ENCODE measurements around the gene PSTK. TPM values are rescaled to one million over a fixed set of nuclear protein-coding genes. Genes with fewer than 3 reads are reported as not detected.

The PSTK gene
- total RNA-seq, 3 donors from 2014 or later = 3.6 to 6.4 (median 3.7) TPM

DNA sequence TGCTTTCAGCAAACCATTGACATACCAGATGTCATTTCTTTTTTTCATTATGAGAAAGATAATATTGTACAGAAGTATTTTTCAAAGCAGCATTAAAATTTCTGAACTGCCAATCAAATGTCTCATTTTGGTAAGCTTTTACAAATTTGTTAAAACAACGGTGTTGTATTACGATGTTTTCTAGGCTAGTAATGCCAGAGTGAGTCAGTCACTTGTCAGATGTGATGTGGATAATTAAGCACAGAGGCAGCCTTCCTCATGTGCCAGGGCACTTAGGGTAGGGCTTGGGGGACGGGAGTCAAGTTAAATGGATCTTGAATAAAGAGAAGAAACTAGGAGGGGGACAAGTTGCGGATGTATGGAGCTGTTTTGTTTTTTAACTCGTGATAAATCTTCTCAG, 10.1 kb downstream of the PSTK start:
- no peak overlapping the region for H3K27ac ChIP-seq
- H3K36me3 ChIP-seq = no peaks in the 10 kb centered on the region
- no peaks in the 10 kb centered on the region for H3K27me3 ChIP-seq
- no peaks in the 10 kb centered on the region for H3K9me3 ChIP-seq
- H3K4me1 ChIP-seq = no peaks in the 10 kb centered on the region
- intact Hi-C loops (cut with DNase I; ENCODE audit: low total_unique reads) = no loop called here
- no peak overlapping the region for H3K4me3 ChIP-seq
- no peak for TF ChIP-seq POLR2AphosphoS5 (IDR thresholded peaks at IDR 0.05)
- no peak for TF ChIP-seq POLR2A (IDR thresholded peaks at IDR 0.05)
- DNase-seq (ENCODE audit: low spot score in 2 of 2) = no peak

DNA sequence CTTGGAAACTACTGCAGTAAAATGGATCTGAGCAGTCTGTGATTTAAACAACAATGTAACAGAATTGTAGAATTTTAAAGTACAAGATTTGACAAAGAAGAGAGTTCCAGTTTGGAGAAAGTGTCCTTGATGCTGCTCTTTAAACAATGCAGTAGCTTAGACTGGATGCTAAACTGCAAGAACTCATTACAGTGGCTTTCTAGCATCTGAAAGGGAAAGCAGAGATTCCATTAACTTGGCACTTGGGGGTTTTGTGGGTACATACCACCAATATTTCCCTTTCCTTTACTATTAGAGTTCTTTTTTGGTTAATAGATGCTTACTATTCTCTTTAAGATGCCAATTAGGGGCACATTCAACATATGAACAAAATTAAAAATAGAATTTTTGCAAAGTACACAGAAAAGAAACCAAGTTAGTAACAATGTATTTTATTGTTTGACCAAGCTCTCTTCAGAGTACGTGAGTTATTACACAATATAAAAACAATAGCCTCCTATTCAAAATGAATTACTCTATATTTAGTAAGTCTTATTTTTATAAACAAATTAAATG, 11.9 kb downstream of the PSTK start:
- Histone ChIP-seq H3K27ac (peak overlapping the region in 1 of 2 donors; percentile 2), H3K4me1 (no peaks in the 10 kb centered on the region), H3K36me3 (no peaks in the 10 kb centered on the region), H3K27me3 (no peaks in the 10 kb centered on the region), H3K9me3 (no peaks in the 10 kb centered on the region), H3K4me3 (no peak overlapping the region)
- TF ChIP-seq POLR2AphosphoS5 (IDR thresholded peaks at IDR 0.05) (no peak), POLR2A (IDR thresholded peaks at IDR 0.05) (no peak)
- TF ChIP-seq, protein P1, sequence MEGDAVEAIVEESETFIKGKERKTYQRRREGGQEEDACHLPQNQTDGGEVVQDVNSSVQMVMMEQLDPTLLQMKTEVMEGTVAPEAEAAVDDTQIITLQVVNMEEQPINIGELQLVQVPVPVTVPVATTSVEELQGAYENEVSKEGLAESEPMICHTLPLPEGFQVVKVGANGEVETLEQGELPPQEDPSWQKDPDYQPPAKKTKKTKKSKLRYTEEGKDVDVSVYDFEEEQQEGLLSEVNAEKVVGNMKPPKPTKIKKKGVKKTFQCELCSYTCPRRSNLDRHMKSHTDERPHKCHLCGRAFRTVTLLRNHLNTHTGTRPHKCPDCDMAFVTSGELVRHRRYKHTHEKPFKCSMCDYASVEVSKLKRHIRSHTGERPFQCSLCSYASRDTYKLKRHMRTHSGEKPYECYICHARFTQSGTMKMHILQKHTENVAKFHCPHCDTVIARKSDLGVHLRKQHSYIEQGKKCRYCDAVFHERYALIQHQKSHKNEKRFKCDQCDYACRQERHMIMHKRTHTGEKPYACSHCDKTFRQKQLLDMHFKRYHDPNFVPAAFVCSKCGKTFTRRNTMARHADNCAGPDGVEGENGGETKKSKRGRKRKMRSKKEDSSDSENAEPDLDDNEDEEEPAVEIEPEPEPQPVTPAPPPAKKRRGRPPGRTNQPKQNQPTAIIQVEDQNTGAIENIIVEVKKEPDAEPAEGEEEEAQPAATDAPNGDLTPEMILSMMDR (IDR thresholded peaks at IDR 0.05) = no peak
- intact Hi-C loops (cut with DNase I; ENCODE audit: low total_unique reads) = no loop called here
- no peak for DNase-seq (ENCODE audit: low spot score in 2 of 2)

DNA sequence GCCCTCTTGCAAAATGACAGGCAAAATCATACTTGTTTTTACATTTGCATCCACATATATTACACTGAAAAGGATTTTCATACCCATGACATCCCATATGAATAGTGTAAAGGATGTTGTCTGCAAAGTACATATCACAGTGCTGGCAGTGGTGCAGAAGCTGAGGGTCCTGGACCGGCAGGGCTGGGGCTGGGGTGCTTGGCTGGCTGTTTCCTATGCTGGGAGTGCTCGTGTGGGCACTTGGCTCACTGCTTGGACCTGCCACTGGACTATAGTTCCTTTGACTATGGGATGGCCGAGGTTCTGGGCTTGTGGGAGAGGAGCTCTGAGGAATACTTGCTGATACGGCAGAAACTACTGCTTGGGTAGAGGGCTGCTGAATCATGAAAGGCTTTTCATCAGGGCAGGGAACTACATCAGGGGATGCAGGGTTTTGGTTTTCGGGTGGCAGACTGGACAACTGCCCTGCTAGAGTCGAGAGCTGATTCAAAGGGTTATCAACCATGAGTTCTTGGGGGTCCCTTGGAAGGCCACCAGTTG, 13.7 kb downstream of the PSTK start:
- H3K36me3 ChIP-seq = no peaks in the 10 kb centered on the region

DNA sequence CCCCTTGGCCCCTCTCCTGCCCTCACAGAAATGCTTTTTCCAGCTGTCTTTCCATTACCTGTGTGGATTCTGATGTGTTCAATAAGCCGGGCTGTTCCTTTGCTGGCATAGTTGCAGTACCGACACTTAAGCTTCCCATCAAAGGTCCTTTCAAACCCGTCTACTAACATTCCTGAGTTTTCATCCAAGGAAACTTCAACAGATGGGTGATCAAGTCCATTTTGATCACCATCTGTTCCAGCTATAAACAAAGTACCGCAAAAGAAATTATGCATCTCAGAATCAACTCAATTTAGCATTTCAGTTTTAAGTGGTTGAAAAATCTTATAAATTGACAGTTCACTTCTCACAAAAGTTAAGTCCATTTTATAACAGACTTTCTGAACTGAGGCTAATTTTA, 15.7 kb downstream of the PSTK start:
- TF ChIP-seq, protein P1 (IDR thresholded peaks at IDR 0.05) = no peak
- TF ChIP-seq POLR2AphosphoS5 (IDR thresholded peaks at IDR 0.05) (no peak), POLR2A (IDR thresholded peaks at IDR 0.05) (no peak)
- Histone ChIP-seq H3K36me3 (no peaks in the 10 kb centered on the region), H3K9me3 (no peaks in the 10 kb centered on the region), H3K27ac (no peak overlapping the region), H3K27me3 (no peaks in the 10 kb centered on the region), H3K4me1 (no peaks in the 10 kb centered on the region), H3K4me3 (no peak overlapping the region)
- no peak for DNase-seq (ENCODE audit: low spot score in 2 of 2)
- intact Hi-C loops (cut with DNase I; ENCODE audit: low total_unique reads) = no loop called here

More for the DNA sequence above, 13.7 kb downstream of the PSTK start:
- Histone ChIP-seq H3K4me1 (no peaks in the 10 kb centered on the region), H3K27ac (no peak overlapping the region), H3K27me3 (no peaks in the 10 kb centered on the region), H3K9me3 (no peaks in the 10 kb centered on the region), H3K4me3 (no peak overlapping the region)
- no peak for TF ChIP-seq POLR2A (IDR thresholded peaks at IDR 0.05)
- TF ChIP-seq POLR2AphosphoS5 (IDR thresholded peaks at IDR 0.05) = no peak
- TF ChIP-seq, protein P1 (IDR thresholded peaks at IDR 0.05) = no peak
- DNase-seq (ENCODE audit: low spot score in 2 of 2) = no peak
- intact Hi-C loops (cut with DNase I; ENCODE audit: low total_unique reads) = no loop called here

DNA sequence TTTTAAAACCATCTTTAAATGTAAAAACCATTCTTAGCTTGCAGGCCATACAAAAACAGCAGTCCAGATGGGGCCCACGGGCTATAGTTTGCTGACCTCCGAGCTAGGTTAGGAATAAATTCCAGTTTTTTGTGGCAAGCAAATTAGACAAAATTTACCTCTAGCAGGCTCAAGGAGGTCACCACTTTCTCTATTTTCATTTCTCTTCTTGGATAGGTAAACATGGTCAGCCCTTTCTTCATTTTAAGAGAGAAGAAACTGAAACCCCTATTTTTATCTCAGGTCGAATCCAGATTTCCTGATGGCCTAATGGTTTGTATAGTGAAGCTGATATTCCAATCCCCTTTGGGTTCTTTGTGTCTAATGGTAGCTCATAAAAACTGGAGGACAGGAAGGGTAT, 17.7 kb downstream of the PSTK start:
- Histone ChIP-seq H3K9me3 (no peaks in the 10 kb centered on the region), H3K36me3 (no peaks in the 10 kb centered on the region), H3K4me1 (no peaks in the 10 kb centered on the region), H3K27ac (no peak overlapping the region), H3K27me3 (no peaks in the 10 kb centered on the region), H3K4me3 (no peak overlapping the region)
- DNase-seq (ENCODE audit: low spot score in 2 of 2) = no peak
- TF ChIP-seq, protein P1 (IDR thresholded peaks at IDR 0.05) = no peak
- TF ChIP-seq POLR2A (IDR thresholded peaks at IDR 0.05) (no peak), POLR2AphosphoS5 (IDR thresholded peaks at IDR 0.05) (no peak)
- intact Hi-C loops (cut with DNase I; ENCODE audit: low total_unique reads) = no loop called here
